Thyroid gland (tissue), 4 donors: ENCODE data around the gene DYDC2. TPM values are rescaled to one million over a fixed set of nuclear protein-coding genes. Genes with fewer than 3 reads are reported as not detected.
A peak's percentile ranks its signal among the peaks of the same experiment; 100 is the strongest.

ENCODE experiments used
- DNase-seq, 2 donors: peaks; one replicate each; pipeline ENCODE4 v3.0.0-alpha.2; 2019
- H3K27ac ChIP-seq, 3 donors: fragments of 200-600 bp; sonication (generic); 1 replicate in 2 of 3; 2 replicates in 1 of 3; pipeline ENCODE4 v1.5.1; 2016 to 2019; ENCODE audit warnings: mild to moderate bottlenecking in 1 of 3, moderate library complexity in 1 of 3
- H3K27me3 ChIP-seq: fragments of 200-600 bp; sonication (generic); one replicate; pipeline ENCODE4 v1.5.1; 2019
- H3K36me3 ChIP-seq, 2 donors: fragments of 200-600 bp; sonication (generic); one replicate each; pipeline ENCODE4 v1.5.1; 2016 to 2019
- H3K4me1 ChIP-seq, 2 donors: fragments of 200-600 bp; sonication (generic); one replicate each; pipeline ENCODE4 v1.5.1; 2017 to 2019
- H3K4me3 ChIP-seq, 3 donors: fragments of 200-600 bp; sonication (generic); replicated peaks in 1 of 3; 1 replicate in 2 of 3; 2 replicates in 1 of 3; pipeline ENCODE4 v1.5.1; 2016; ENCODE audit warnings: mild to moderate bottlenecking in 1 of 3
- H3K9me3 ChIP-seq: fragments of 200-600 bp; sonication (generic); one replicate; pipeline ENCODE4 v1.5.1; 2017
- CTCF ChIP-seq, 6 experiments: fragments of 200-600 bp in 3 of 6; fragments of 450-650 bp in 3 of 6; sonication (generic) in 3 of 6; IDR thresholded peaks; one replicate each; pipeline ENCODE4 v1.5.1; 2016 to 2019; ENCODE audit warnings: antibody characterized with exemption in 6 of 6, mild to moderate bottlenecking in 2 of 6, inconsistent platforms in 1 of 6, moderate library complexity in 1 of 6
- POLR2A ChIP-seq, 2 donors: fragments of 450-650 bp; IDR thresholded peaks; one replicate each; pipeline ENCODE4 v1.6.1; 2017; ENCODE audit warnings: antibody characterized with exemption in 2 of 2, mild to moderate bottlenecking in 2 of 2, moderate library complexity in 1 of 2
- WGBS, 2 donors: methylation state at CpG; one replicate each; pipeline ENCODE4 v1.1.5; 2017; 5-methylcytosine and 5-hydroxymethylcytosine counted together
- intact Hi-C: fragments of 100-400 bp; cut with DNase I; formaldehyde crosslinking; loops from one replicate; pipeline ENCODE4 v1.15.1; 2023
- total RNA-seq, 4 donors: library from RNA; depleted of rRNA; stranded (reverse); fragments of >200 nt; gene quantifications; one replicate each; pipeline ENCODE4 v1.2.3, GENCODE V29; 2016

DYDC2 gene
- total RNA-seq, 4 donors from 2014 or later: not detected

GRCh38 chr10:80379701-80380100, 23.1 kb downstream of the DYDC2 start:
- Histone ChIP-seq H3K27ac (no peak overlapping the region), H3K4me3 (no peak overlapping the region), H3K27me3 (no peaks in the 10 kb centered on the region), H3K36me3 (no peaks in the 10 kb centered on the region), H3K4me1 (no peaks in the 10 kb centered on the region), H3K9me3 (no peaks in the 10 kb centered on the region)
- TF ChIP-seq POLR2A (IDR thresholded peaks at IDR 0.05) (no peak), CTCF (IDR thresholded peaks at IDR 0.05) (no peak)
- DNase-seq: no peak
- WGBS, 2 donors: 72 to 79% methylated on average over 3 of the region's 3 CpGs
- intact Hi-C loops: loop anchor here (10.0 kb wide), 2 partner anchors 65 to 125 kb away; no protein-coding TSS in a partner anchor

GRCh38 chr10:80380185-80380584, 23.6 kb downstream of the DYDC2 start:
- 83 to 93% methylated on average over 4 of the region's 4 CpGs for WGBS, 2 donors
- TF ChIP-seq CTCF (IDR thresholded peaks at IDR 0.05) (no peak), POLR2A (IDR thresholded peaks at IDR 0.05) (no peak)
- no peak for DNase-seq
- Histone ChIP-seq H3K4me3 (no peak overlapping the region), H3K27me3 (no peaks in the 10 kb centered on the region), H3K9me3 (no peaks in the 10 kb centered on the region), H3K36me3 (no peaks in the 10 kb centered on the region), H3K27ac (no peak overlapping the region), H3K4me1 (no peaks in the 10 kb centered on the region)
- intact Hi-C loops: loop anchor here (10.0 kb wide), 2 partner anchors 65 to 125 kb away; no protein-coding TSS in a partner anchor

GRCh38 chr10:80382989-80383388, 26.4 kb downstream of the DYDC2 start:
- TF ChIP-seq CTCF (IDR thresholded peaks at IDR 0.05): peak in 5 of 6 experiments; percentile 44 to 66 (median 63)
- no peak for TF ChIP-seq POLR2A (IDR thresholded peaks at IDR 0.05)
- no peaks in the 10 kb centered on the region for H3K36me3 ChIP-seq
- intact Hi-C loops: loop anchor here (10.0 kb wide), 2 partner anchors 62 to 122 kb away; no protein-coding TSS in a partner anchor
- peaks cover 3 to 9% of the 10 kb centered on the region in 2 donors for H3K4me1 ChIP-seq
- WGBS, 2 donors: 11 to 20% methylated on average over 4 of the region's 4 CpGs
- H3K27ac ChIP-seq: no peak overlapping the region
- no peak overlapping the region for H3K4me3 ChIP-seq
- no peaks in the 10 kb centered on the region for H3K9me3 ChIP-seq
- DNase-seq: peak; percentile 32 to 49
- no peaks in the 10 kb centered on the region for H3K27me3 ChIP-seq

GRCh38 chr10:80390740-80391139, 34.2 kb downstream of the DYDC2 start:
- Histone ChIP-seq H3K4me3 (no peak overlapping the region), H3K27ac (no peak overlapping the region), H3K36me3 (no peaks in the 10 kb centered on the region), H3K27me3 (no peaks in the 10 kb centered on the region), H3K9me3 (no peaks in the 10 kb centered on the region), H3K4me1 (peaks cover 13 to 20% of the 10 kb centered on the region in 2 donors)
- WGBS, 2 donors: 91% methylated on average over 9 of the region's 9 CpGs
- no peak for TF ChIP-seq POLR2A (IDR thresholded peaks at IDR 0.05)
- no peak for DNase-seq
- intact Hi-C loops: no loop called here

GRCh38 chr10:80392250-80392649, 35.7 kb downstream of the DYDC2 start:
- no peaks in the 10 kb centered on the region for H3K36me3 ChIP-seq
- DNase-seq: no peak
- no peak for TF ChIP-seq POLR2A (IDR thresholded peaks at IDR 0.05)
- TF ChIP-seq CTCF (IDR thresholded peaks at IDR 0.05): no peak
- H3K27ac ChIP-seq: no peak overlapping the region
- no peaks in the 10 kb centered on the region for H3K27me3 ChIP-seq
- H3K4me3 ChIP-seq: no peak overlapping the region
- H3K9me3 ChIP-seq: no peaks in the 10 kb centered on the region
- intact Hi-C loops: no loop called here
- WGBS, 2 donors: 81 to 82% methylated on average over 6 of the region's 6 CpGs
- peaks cover 13% of the 10 kb centered on the region in 2 donors for H3K4me1 ChIP-seq
